H1 (cell line): ENCODE measurements around the gene COL5A3. TPM values are rescaled to one million over a fixed set of nuclear protein-coding genes. Genes with fewer than 3 reads are reported as not detected.

Source experiments
- CTCF ChIA-PET: fragments of 300-600 bp; sonication (Branson Sonifier 250); formaldehyde crosslinking; loops from one replicate; lab custom pipeline; 2021; ENCODE audit not compliant: partially characterized antibody; lab: Charles Lee
- POLR2A ChIA-PET: fragments of 300-600 bp; sonication (Branson Sonifier 250); formaldehyde crosslinking; loops from one replicate; lab custom pipeline; 2021; ENCODE audit warnings: inconsistent platforms; ENCODE audit not compliant: partially characterized antibody; lab: Charles Lee
- DNase-seq, 2 experiments: peaks; one replicate each; pipeline versions ENCODE4 v3.0.0 to v3.0.0-alpha.2; 2010 to 2022; ENCODE audit warnings: low spot score in 2 of 2, low read depth in 1 of 2, mixed read lengths in 1 of 2
- FAIRE-seq: peaks from 2 replicates; lab custom pipeline; 2011; peaks lifted over from hg19 to GRCh38; lab: Jason Lieb, UNC
- H2AFZ ChIP-seq: 2 replicates; pipeline ENCODE4 v1.8.1; 2012; ENCODE audit warnings: low read length, inconsistent platforms
- H2AK5ac ChIP-seq: 2 replicates; pipeline ENCODE4 v1.6.1; 2013; ENCODE audit warnings: low read depth, low read length
- H2BK120ac ChIP-seq: replicated peaks from 2 replicates; pipeline ENCODE3; 2013; ENCODE audit warnings: low read depth, low read length, inconsistent platforms
- H2BK12ac ChIP-seq: 2 replicates; pipeline ENCODE4 v1.6.1; 2013; ENCODE audit warnings: low read depth, low read length
- H2BK15ac ChIP-seq: 2 replicates; pipeline ENCODE4 v1.6.1; 2013; ENCODE audit warnings: low read length
- H2BK20ac ChIP-seq: 2 replicates; pipeline ENCODE4 v1.6.1; 2013; ENCODE audit warnings: low read length
- H2BK5ac ChIP-seq: 2 replicates; pipeline ENCODE4 v1.6.1; 2013; ENCODE audit warnings: low read depth, low read length
- H3K14ac ChIP-seq: 2 replicates; pipeline ENCODE4 v1.6.1; 2013; ENCODE audit warnings: inconsistent platforms; ENCODE audit not compliant: insufficient read length
- H3K18ac ChIP-seq: 2 replicates; pipeline ENCODE4 v1.6.1; 2013; ENCODE audit warnings: low read length; ENCODE audit errors: extremely low read depth
- H3K23ac ChIP-seq: 2 replicates; pipeline ENCODE4 v1.6.1; 2013; ENCODE audit warnings: inconsistent platforms; ENCODE audit not compliant: insufficient read length
- H3K23me2 ChIP-seq: 2 replicates; pipeline ENCODE4 v1.6.1; 2013; ENCODE audit warnings: low read depth, low read length
- H3K27ac ChIP-seq: 2 replicates; pipeline ENCODE4 v1.6.1; 2011; ENCODE audit warnings: low read depth, low read length, inconsistent platforms
- H3K27me3 ChIP-seq, 4 experiments: replicated peaks in 1 of 4; 1 replicate in 1 of 4; 2 replicates in 3 of 4; pipeline versions ENCODE4 v1.6.1 to v1.8.1; 2011 to 2013; ENCODE audit warnings: low read length in 3 of 4, mild to moderate bottlenecking in 3 of 4, inconsistent platforms in 2 of 4, mixed read lengths in 2 of 4, moderate library complexity in 1 of 4; ENCODE audit not compliant: control insufficient read depth in 3 of 4, insufficient read depth in 3 of 4; ENCODE audit errors: extremely low read depth in 1 of 4
- H3K36me3 ChIP-seq, 4 experiments: 2 replicates each; pipeline versions ENCODE4 v1.6.1 to v1.8.1; 2011 to 2013; ENCODE audit warnings: mild to moderate bottlenecking in 4 of 4, low read length in 3 of 4, moderate library complexity in 2 of 4, control low read depth in 1 of 4, inconsistent platforms in 1 of 4; ENCODE audit not compliant: insufficient read depth in 4 of 4, control insufficient read depth in 2 of 4
- H3K4ac ChIP-seq: replicated peaks from 2 replicates; pipeline ENCODE3; 2013; ENCODE audit warnings: low read length, low read depth, mixed read lengths, inconsistent platforms; ENCODE audit not compliant: insufficient read length
- H3K4me1 ChIP-seq, 4 experiments: replicated peaks in 1 of 4; 1 replicate in 1 of 4; 2 replicates in 3 of 4; pipeline versions ENCODE4 v1.6.1 to v1.8.1; 2011 to 2013; ENCODE audit warnings: low read length in 3 of 4, inconsistent platforms in 2 of 4, mixed read lengths in 1 of 4; ENCODE audit not compliant: insufficient read depth in 4 of 4, control insufficient read depth in 3 of 4
- H3K4me2 ChIP-seq, 2 experiments: 2 replicates each; pipeline versions ENCODE4 v1.6.1 to v1.8.1; 2011 to 2013; ENCODE audit warnings: low read depth in 2 of 2, low read length in 2 of 2, control low read depth in 1 of 2, inconsistent platforms in 1 of 2, mild to moderate bottlenecking in 1 of 2; ENCODE audit not compliant: insufficient read depth in 1 of 2
- H3K4me3 ChIP-seq, 4 experiments: fragments of 200-600, 300-600 bp in 1 of 4; sonication (generic), shearing (Covaris generic), sonication (Bioruptor Twin) in 1 of 4; 2 replicates each; pipeline versions ENCODE4 v1.5.1 to v1.8.1; 2011 to 2016; ENCODE audit warnings: low read length in 4 of 4, low read depth in 3 of 4, control low read depth in 2 of 4, inconsistent platforms in 2 of 4, mild to moderate bottlenecking in 2 of 4, mixed read lengths in 1 of 4, moderate library complexity in 1 of 4; ENCODE audit not compliant: insufficient read depth in 2 of 4; ENCODE audit errors: extremely low read depth in 1 of 4
- H3K56ac ChIP-seq: replicated peaks from 2 replicates; pipeline ENCODE3; 2013; ENCODE audit warnings: low read depth, mild to moderate bottlenecking, mixed read lengths, low read length, inconsistent platforms; ENCODE audit not compliant: insufficient read length
- H3K79me1 ChIP-seq: 2 replicates; pipeline ENCODE4 v1.6.1; 2013; ENCODE audit warnings: low read depth, low read length, control low read depth
- H3K79me2 ChIP-seq, 2 experiments: 2 replicates each; pipeline versions ENCODE4 v1.6.1 to v1.8.1; 2012 to 2013; ENCODE audit warnings: low read length in 2 of 2, mild to moderate bottlenecking in 2 of 2, inconsistent platforms in 1 of 2; ENCODE audit not compliant: insufficient read depth in 2 of 2, control insufficient read depth in 1 of 2
- H3K9ac ChIP-seq, 4 experiments: replicated peaks in 1 of 4; 1 replicate in 1 of 4; 2 replicates in 3 of 4; pipeline versions ENCODE4 v1.6.1 to v1.8.1; 2011 to 2013; ENCODE audit warnings: low read depth in 3 of 4, low read length in 3 of 4, control low read depth in 2 of 4, mild to moderate bottlenecking in 2 of 4, moderate library complexity in 2 of 4, inconsistent platforms in 1 of 4; ENCODE audit errors: extremely low read depth in 1 of 4
- H3K9me3 ChIP-seq, 2 experiments: 2 replicates each; pipeline versions ENCODE4 v1.6.1 to v1.8.1; 2012 to 2013; ENCODE audit warnings: mild to moderate bottlenecking in 2 of 2, moderate library complexity in 2 of 2, control low read depth in 1 of 2, inconsistent platforms in 1 of 2, low read depth in 1 of 2, low read length in 1 of 2, mixed read lengths in 1 of 2; ENCODE audit not compliant: insufficient read depth in 2 of 2
- H4K20me1 ChIP-seq, 2 experiments: replicated peaks in 1 of 2; 2 replicates each; pipeline versions ENCODE3 to v1.8.1; 2011 to 2013; ENCODE audit warnings: inconsistent platforms in 2 of 2, low read length in 2 of 2, mild to moderate bottlenecking in 1 of 2; ENCODE audit not compliant: insufficient read depth in 2 of 2, control insufficient read depth in 1 of 2
- H4K5ac ChIP-seq: 2 replicates; pipeline ENCODE4 v1.6.1; 2013; ENCODE audit warnings: low read length, low read depth, mixed read lengths, inconsistent platforms; ENCODE audit not compliant: insufficient read length
- H4K8ac ChIP-seq: 2 replicates; pipeline ENCODE4 v1.8.0; 2013; ENCODE audit warnings: mild to moderate bottlenecking, moderate library complexity, low read length, inconsistent platforms; ENCODE audit not compliant: insufficient read depth; ENCODE audit errors: extremely low read depth
- H4K91ac ChIP-seq: replicated peaks from 2 replicates; pipeline ENCODE3; 2013; ENCODE audit warnings: low read length, mixed read lengths, inconsistent platforms; ENCODE audit not compliant: insufficient read length
- GTF2F1 ChIP-seq: IDR thresholded peaks from 2 replicates; pipeline ENCODE4 v1.6.1; 2012; ENCODE audit warnings: low read depth, low read length, improper control_type of control experiment, borderline replicate concordance
- SIRT6 ChIP-seq: IDR thresholded peaks from one replicate; pipeline ENCODE4 v1.7.1; 2012; ENCODE audit warnings: low read length, inconsistent platforms
- WGBS, 2 experiments: shearing (Covaris generic) in 1 of 2; methylation state at CpG; one replicate each; pipeline versions ENCODE4 v1.1.6 to v1.1.7; 2013 to 2015; ENCODE audit warnings: low lambda C conversion rate in 2 of 2, mixed read lengths in 2 of 2, inconsistent platforms in 1 of 2, low coverage in 1 of 2, missing lambda C conversion rate in 1 of 2; ENCODE audit not compliant: insufficient replicate concordance in 2 of 2, insufficient coverage in 1 of 2, insufficient read length in 1 of 2; ENCODE audit errors: extremely low coverage in 1 of 2, missing lambda C conversion rate in 1 of 2; 5-methylcytosine and 5-hydroxymethylcytosine counted together
- polyA plus RNA-seq, 7 experiments: library from polyadenylated mRNA; depleted of rRNA in 3 of 7; stranded (reverse) in 5 of 7; unstranded in 2 of 7; fragments of >200 nt in 5 of 7; fragments of 200-250 nt in 2 of 7; gene quantifications; 1 replicate in 5 of 7; 2 replicates in 1 of 7; 4 replicates in 1 of 7; pipeline versions ENCODE4 v1.2.1 to v1.2.3, GENCODE V29; 2011 to 2013; ENCODE audit warnings: missing spikeins in 2 of 7, mixed read lengths in 2 of 7
- total RNA-seq: library from RNA; stranded (reverse); fragmentation: NEBNext Ultra II Directional; extraction: Animal tissue kit (Norgen Biotek cat#: 25700); gene quantifications from 2 replicates; pipeline ENCODE4 v1.2.1, GENCODE V29; 2021
- TF ChIP-seq, protein P1 (sequence below): IDR thresholded peaks from 2 replicates; pipeline ENCODE4 v1.6.1; 2012; ENCODE audit warnings: inconsistent platforms

Gene COL5A3
- total and polyA plus RNA-seq, 2 of the 8 experiments (the other 6 are each of a cell fraction or from before 2014, with no cell fraction given), result 0.67 to 0.74 TPM

DNA sequence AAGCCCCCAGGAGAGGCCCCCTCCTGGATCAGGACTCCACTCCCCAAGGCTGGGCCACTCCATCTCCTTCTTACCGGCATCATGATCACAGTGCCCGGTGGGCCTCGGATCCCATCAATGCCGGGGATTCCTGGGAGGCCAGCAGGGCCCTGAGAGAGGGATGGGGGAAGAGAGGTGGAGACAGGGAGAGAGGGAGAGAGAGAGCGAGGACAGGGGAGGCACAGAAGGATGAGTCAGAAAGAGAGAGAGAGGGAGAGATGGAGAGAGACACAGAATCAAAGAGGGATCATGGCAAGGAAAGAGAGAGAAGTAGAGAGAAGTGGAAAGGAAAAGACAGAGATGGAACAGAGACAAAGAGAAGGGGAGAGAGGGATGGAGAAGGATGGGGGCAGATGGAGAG is 13.8 kb downstream of the COL5A3 start:
- no peak overlapping the region for H3K4ac ChIP-seq
- H3K56ac ChIP-seq, result no peak overlapping the region
- no peaks in the 10 kb centered on the region for H3K23me2 ChIP-seq
- WGBS, 2 experiments, result 82% methylated on average over 5 of the region's 5 CpGs; no CpG with 5 or more reads in 1 of the 2 experiments
- H2BK120ac ChIP-seq, result no peak overlapping the region
- H2BK5ac ChIP-seq, result no peak overlapping the region
- H2BK12ac ChIP-seq, result no peak overlapping the region
- H3K79me1 ChIP-seq, result no peaks in the 10 kb centered on the region
- no peaks in the 10 kb centered on the region for H3K36me3 ChIP-seq
- POLR2A ChIA-PET, result no interaction called here
- TF ChIP-seq, protein P1, sequence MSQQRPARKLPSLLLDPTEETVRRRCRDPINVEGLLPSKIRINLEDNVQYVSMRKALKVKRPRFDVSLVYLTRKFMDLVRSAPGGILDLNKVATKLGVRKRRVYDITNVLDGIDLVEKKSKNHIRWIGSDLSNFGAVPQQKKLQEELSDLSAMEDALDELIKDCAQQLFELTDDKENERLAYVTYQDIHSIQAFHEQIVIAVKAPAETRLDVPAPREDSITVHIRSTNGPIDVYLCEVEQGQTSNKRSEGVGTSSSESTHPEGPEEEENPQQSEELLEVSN, result no peak
- TF ChIP-seq GTF2F1, result no peak
- TF ChIP-seq SIRT6, result no peak
- TF ChIP-seq, all 59 proteins: peak for 0
- no peaks in the 10 kb centered on the region for H3K79me2 ChIP-seq
- no peak overlapping the region for H4K91ac ChIP-seq
- CTCF ChIA-PET, result no interaction called here
- no peak overlapping the region for H2BK15ac ChIP-seq
- no peak overlapping the region for H3K18ac ChIP-seq
- H4K8ac ChIP-seq, result no peak overlapping the region
- H2BK20ac ChIP-seq, result no peak overlapping the region
- H3K27ac ChIP-seq, result no peak overlapping the region
- H3K14ac ChIP-seq, result no peak overlapping the region
- no peak overlapping the region for H3K9ac ChIP-seq
- no peak overlapping the region for H3K4me3 ChIP-seq
- no peak overlapping the region for H2AK5ac ChIP-seq
- no peaks in the 10 kb centered on the region; a peak in 2 of 7 replicates for H3K27me3 ChIP-seq
- no peak overlapping the region for H4K5ac ChIP-seq
- H4K20me1 ChIP-seq, result no peaks in the 10 kb centered on the region
- H2AFZ ChIP-seq, result no peak overlapping the region
- FAIRE-seq, result no peak
- DNase-seq, result no peak
- H3K4me2 ChIP-seq, result no peak overlapping the region
- H3K4me1 ChIP-seq, result no peaks in the 10 kb centered on the region
- no peaks in the 10 kb centered on the region for H3K9me3 ChIP-seq
- H3K23ac ChIP-seq, result no peak overlapping the region
